ENCODE data around the gene HMCN2. TPM values are rescaled to one million over a fixed set of nuclear protein-coding genes. Genes with fewer than 3 reads are reported as not detected.
A peak's percentile ranks its signal among the peaks of the same experiment; 100 is the strongest.
"Not testable (repeated sequence)": the region's sequence is repeated elsewhere in the genome, so short reads cannot be mapped to it uniquely, and the experiment has no call there.

HMCN2 gene
- total RNA-seq, 1 donor from 2014 or later, result 3.3 TPM

GRCh38 chr9:130236436-130236985 is 29.0 kb upstream of the HMCN2 start:
- intact Hi-C loops (cut with DNase I), result loop anchor here (2.0 to 10.0 kb wide), 2 partner anchors 130 to 352 kb away; no protein-coding TSS in a partner anchor

GRCh38 chr9:130237076-130237475 is 28.5 kb upstream of the HMCN2 start:
- intact Hi-C loops (cut with DNase I), result loop anchor here (2.0 to 10.0 kb wide), 2 partner anchors 130 to 352 kb away; no protein-coding TSS in a partner anchor
- ATAC-seq, result no peak
- DNase-seq (ENCODE audit: low spot score), result no peak

More at GRCh38 chr9:130236436-130236985, 29.0 kb upstream of the HMCN2 start:
- DNase-seq (ENCODE audit: low spot score) (no peak), ATAC-seq (no peak)

GRCh38 chr9:130237763-130238524 is 27.6 kb upstream of the HMCN2 start:
- DNase-seq (ENCODE audit: low spot score) (no peak), ATAC-seq (no peak)
- intact Hi-C loops (cut with DNase I), result loop anchor here (2.0 to 10.0 kb wide), 2 partner anchors 131 to 353 kb away; no protein-coding TSS in a partner anchor

GRCh38 chr9:130239363-130239695 is 26.2 kb upstream of the HMCN2 start:
- no peak for DNase-seq (ENCODE audit: low spot score)
- intact Hi-C loops (cut with DNase I), result loop anchor here (10.0 kb wide), 1 partner anchor 355 kb away; no protein-coding TSS in a partner anchor
- ATAC-seq, result no peak

- intact Hi-C loops (cut with DNase I), result loop anchor here (10.0 kb wide), 1 partner anchor 355 kb away; no protein-coding TSS in a partner anchor
Observed at GRCh38 chr9:130239741-130240241, 25.8 kb upstream of the HMCN2 start.

GRCh38 chr9:130240410-130241197 is 25.0 kb upstream of the HMCN2 start:
- DNase-seq (ENCODE audit: low spot score), result no peak
- peak; percentile 83 for ATAC-seq
- intact Hi-C loops (cut with DNase I), result no loop called here

More at GRCh38 chr9:130239741-130240241, 25.8 kb upstream of the HMCN2 start:
- ATAC-seq, result no peak
- DNase-seq (ENCODE audit: low spot score), result no peak

- ATAC-seq (no peak), DNase-seq (ENCODE audit: low spot score) (no peak)
- intact Hi-C loops (cut with DNase I), result no loop called here
Observed at GRCh38 chr9:130241198-130241535, 24.4 kb upstream of the HMCN2 start.

GRCh38 chr9:130242270-130243014 is 23.1 kb upstream of the HMCN2 start:
- intact Hi-C loops (cut with DNase I), result no loop called here
- DNase-seq (ENCODE audit: low spot score) (no peak), ATAC-seq (no peak)

GRCh38 chr9:130243015-130243881 is 22.3 kb upstream of the HMCN2 start:
- ATAC-seq, result peak; percentile 70
- peak; percentile 86 for DNase-seq (ENCODE audit: low spot score)
- intact Hi-C loops (cut with DNase I), result no loop called here

- ATAC-seq (no peak), DNase-seq (ENCODE audit: low spot score) (no peak)
- intact Hi-C loops (cut with DNase I), result no loop called here
Observed at GRCh38 chr9:130243882-130244170, 21.7 kb upstream of the HMCN2 start.

- DNase-seq (ENCODE audit: low spot score) (no peak), ATAC-seq (no peak)
- intact Hi-C loops (cut with DNase I), result no loop called here
Observed at GRCh38 chr9:130244548-130245165, 20.9 kb upstream of the HMCN2 start.

- no peak for ATAC-seq
- no peak for DNase-seq (ENCODE audit: low spot score)
- intact Hi-C loops (cut with DNase I), result no loop called here
Observed at GRCh38 chr9:130245474-130245873, 20.1 kb upstream of the HMCN2 start.

- DNase-seq (ENCODE audit: low spot score) (no peak), ATAC-seq (no peak)
- intact Hi-C loops (cut with DNase I), result no loop called here
Observed at GRCh38 chr9:130246126-130246525, 19.4 kb upstream of the HMCN2 start.

- intact Hi-C loops (cut with DNase I), result no loop called here
- ATAC-seq (no peak), DNase-seq (ENCODE audit: low spot score) (peak; percentile 40)
Observed at GRCh38 chr9:130254747-130255630, 10.6 kb upstream of the HMCN2 start.

- intact Hi-C loops (cut with DNase I), result no loop called here
- ATAC-seq (no peak), DNase-seq (ENCODE audit: low spot score) (peak; percentile 19)
Observed at GRCh38 chr9:130255631-130256134, 9.9 kb upstream of the HMCN2 start.

GRCh38 chr9:130256644-130257043 is 8.9 kb upstream of the HMCN2 start:
- intact Hi-C loops (cut with DNase I), result no loop called here
- DNase-seq (ENCODE audit: low spot score), result no peak
- no peak for ATAC-seq

GRCh38 chr9:130258137-130258536 is 7.4 kb upstream of the HMCN2 start:
- ATAC-seq; intact Hi-C loops (cut with DNase I): not testable (repeated sequence)
- DNase-seq (ENCODE audit: low spot score), result peak; percentile 18

All from sciatic nerve (tissue), 2 donors.